ENCODE data around the gene ABCC5.

ABCC5 gene

DNA sequence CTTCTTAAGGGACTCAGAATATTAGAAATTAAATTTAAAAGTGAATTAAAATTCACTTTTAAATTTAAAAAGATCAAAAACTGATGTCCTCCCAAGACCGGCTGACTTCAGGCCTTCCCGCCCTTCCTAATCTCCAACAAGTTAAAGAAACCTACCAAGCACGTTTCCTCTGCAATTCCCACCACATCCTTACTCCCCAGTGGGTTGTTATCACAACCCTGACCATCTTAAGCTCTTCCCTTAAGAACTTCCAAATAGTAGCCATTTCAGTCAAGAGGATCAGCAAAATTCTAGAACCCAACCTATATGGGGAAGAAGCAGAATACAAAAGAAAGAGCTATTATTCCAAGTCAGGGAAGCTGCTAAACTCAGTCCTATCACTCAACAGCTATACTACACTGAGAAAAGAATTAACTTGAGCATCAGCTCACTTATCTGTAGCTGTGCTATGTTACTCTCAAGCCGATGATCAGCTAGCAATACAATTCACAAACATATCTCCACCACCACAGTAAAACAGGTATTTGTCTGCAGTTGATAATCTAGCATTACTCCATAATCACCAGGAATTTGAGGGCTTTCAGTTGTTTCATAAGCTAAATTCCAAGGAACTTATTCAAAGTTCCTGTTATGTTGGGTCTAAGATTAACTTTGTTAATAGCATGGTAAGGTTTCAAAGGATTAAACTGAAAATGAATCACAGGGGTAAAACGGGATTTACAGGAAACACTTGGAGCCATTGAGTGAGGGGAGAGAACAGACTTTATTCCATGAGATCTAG lies 14.3 kb downstream of the ABCC5 start:
- peak; percentile 83 for DNase-seq (ENCODE audit: low read depth)
- H3K4me3 ChIP-seq (ENCODE audit: low read length) = peak overlapping the region; percentile 18

DNA sequence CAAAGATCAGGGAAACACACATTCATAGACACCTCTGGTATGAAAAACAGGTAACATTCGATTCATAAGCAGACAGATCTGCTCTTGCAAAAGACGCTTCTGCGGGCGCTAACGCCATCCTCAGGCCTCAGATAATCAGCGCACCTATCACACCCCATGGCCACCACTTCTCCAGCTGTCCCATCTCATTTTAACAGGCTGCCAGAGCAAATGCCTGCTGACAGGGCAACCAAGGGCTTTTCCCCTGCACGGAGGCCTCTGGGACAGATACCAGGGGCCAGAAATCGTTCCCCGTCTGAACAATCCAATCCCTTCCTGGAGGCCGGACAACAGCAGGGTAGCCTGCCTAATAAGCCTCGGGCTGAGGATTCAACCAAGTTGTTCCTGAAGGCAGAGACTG lies 15.2 kb downstream of the ABCC5 start:
- DNase-seq (ENCODE audit: low read depth) = no peak
- no peak overlapping the region for H3K4me3 ChIP-seq (ENCODE audit: low read length)
- TF ChIP-seq, protein P1, sequence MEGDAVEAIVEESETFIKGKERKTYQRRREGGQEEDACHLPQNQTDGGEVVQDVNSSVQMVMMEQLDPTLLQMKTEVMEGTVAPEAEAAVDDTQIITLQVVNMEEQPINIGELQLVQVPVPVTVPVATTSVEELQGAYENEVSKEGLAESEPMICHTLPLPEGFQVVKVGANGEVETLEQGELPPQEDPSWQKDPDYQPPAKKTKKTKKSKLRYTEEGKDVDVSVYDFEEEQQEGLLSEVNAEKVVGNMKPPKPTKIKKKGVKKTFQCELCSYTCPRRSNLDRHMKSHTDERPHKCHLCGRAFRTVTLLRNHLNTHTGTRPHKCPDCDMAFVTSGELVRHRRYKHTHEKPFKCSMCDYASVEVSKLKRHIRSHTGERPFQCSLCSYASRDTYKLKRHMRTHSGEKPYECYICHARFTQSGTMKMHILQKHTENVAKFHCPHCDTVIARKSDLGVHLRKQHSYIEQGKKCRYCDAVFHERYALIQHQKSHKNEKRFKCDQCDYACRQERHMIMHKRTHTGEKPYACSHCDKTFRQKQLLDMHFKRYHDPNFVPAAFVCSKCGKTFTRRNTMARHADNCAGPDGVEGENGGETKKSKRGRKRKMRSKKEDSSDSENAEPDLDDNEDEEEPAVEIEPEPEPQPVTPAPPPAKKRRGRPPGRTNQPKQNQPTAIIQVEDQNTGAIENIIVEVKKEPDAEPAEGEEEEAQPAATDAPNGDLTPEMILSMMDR (conservative IDR thresholded peaks at IDR 0.05; ENCODE audit: low read length) = no peak

More for the DNA sequence above, 14.3 kb downstream of the ABCC5 start:
- TF ChIP-seq, protein P1 (conservative IDR thresholded peaks at IDR 0.05; ENCODE audit: low read length) = no peak

DNA sequence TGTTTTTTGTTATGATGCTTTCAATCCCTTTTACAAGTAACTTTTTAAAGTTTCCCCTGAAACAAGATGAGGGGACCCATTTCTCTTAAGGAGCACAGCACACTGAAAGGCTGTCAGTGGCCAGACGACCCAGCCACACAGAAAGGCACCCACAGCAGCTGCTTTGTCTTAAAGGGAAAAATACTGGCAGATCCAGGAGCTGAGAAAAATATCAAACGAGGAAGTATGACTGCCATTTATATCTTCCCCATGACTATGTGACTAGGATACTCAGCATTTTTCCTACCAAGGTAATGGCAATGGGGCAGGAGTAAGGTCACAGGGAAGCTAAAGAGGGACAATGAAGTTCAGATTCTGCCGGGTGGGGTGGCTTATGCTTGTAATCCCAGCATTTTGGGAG lies 15.9 kb downstream of the ABCC5 start:
- DNase-seq (ENCODE audit: low read depth) = no peak
- H3K4me3 ChIP-seq (ENCODE audit: low read length) = no peak overlapping the region
- TF ChIP-seq, protein P1 (conservative IDR thresholded peaks at IDR 0.05; ENCODE audit: low read length) = no peak

DNA sequence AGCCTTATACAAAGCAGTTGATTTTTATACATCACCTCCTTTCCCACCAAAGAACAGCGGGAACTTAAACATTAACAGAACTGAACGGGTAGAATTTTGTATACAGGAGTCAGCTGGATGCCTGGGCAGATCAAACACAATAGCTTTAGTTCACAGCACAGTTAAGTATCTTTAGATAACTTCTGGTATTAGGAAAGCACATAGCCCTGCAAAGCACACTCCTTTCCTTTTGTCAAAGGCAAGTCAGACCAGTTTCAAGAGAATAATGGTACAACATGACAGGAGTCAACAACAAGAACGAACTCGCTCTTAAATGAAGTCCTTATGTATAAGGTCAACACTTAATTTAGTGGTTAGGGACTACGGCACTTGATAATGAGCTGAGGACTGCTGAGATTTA lies 26.3 kb downstream of the ABCC5 start:
- no peak overlapping the region for H3K4me3 ChIP-seq (ENCODE audit: low read length)
- TF ChIP-seq, protein P1 (conservative IDR thresholded peaks at IDR 0.05; ENCODE audit: low read length) = no peak
- no peak for DNase-seq (ENCODE audit: low read depth)

DNA sequence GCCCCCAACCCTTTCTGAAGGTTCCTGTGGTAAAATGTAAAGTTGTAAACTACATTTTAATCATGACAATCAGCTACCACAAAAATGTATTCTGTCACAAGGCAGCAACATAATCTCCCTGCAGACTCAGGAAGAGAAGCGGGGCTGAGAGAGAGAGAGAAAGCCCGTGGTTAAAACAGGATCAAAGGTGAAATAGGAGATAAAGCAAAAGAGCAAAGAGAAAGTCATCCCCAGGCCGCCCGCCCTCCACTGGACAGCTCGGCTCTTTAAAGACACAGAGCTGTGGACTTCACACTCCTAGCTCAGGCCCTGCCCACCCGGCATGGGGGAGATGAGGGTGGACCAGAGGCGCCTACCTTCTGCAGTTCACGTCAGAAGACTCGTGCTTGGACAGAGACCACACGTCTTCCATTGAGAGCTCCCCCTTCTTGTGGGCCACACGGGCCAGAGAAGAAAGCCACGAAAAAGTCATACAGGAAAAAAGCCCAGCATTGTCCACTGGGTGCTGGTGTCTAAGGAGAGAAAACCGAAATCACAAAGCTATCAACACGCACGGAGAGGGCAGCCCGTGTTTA lies 29.4 kb downstream of the ABCC5 start:
- TF ChIP-seq, protein P1 (conservative IDR thresholded peaks at IDR 0.05; ENCODE audit: low read length) = no peak
- no peak overlapping the region for H3K4me3 ChIP-seq (ENCODE audit: low read length)
- peak; percentile 40 for DNase-seq (ENCODE audit: low read depth)

DNA sequence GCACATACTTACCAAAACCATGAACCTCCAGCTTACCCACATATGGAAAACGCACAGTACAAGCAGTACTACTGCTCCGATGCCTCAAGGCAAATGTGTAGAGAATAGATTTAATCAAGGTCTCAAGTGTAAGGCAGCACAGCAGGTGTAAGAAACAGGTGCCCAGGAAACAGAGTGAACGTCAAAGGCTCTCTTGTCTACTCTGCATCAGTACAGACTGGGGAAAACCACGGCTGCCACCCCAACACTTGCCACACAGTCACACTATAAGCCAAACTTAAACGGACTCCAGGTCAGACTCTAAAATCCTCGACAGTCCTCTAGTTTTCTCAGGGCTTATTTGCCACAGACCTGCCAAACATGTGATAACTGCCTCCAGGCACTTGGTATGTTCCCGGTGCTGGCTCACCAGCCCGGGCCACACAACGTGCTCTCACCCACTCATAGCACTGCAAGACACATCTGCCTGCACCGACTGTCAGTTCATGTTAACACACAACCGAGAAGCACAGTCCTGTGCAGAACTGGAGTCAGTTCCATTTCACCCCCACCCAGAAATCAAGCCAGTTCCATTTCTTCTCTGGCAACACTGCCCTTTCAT lies 30.6 kb downstream of the ABCC5 start:
- H3K4me3 ChIP-seq (ENCODE audit: low read length) = no peak overlapping the region
- no peak for DNase-seq (ENCODE audit: low read depth)
- TF ChIP-seq, protein P1 (conservative IDR thresholded peaks at IDR 0.05; ENCODE audit: low read length) = no peak

Data from AG10803 (cell line).